ENCODE results near the gene SPINK8.

DNA sequence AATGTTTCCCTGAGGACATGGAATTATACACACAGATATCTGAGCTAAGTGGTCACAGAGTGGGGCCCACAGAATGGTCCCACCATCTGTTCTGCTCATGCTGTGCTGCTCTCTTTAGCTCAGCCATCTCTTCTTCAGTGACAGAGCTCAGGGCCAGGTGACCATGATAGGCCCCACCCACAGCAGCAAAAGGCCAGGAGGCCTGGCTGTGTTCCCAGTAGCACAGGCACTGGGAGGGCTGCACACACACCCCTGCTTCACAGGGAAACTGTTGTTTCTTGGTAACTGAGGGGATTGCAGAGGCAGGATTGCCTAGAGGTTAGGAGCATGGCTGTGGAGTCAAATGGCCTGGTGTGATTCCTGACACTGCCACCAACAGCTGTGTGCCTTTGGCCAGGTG, 33.7 kb upstream of the SPINK8 start:
- TF ChIP-seq POLR2A (IDR thresholded peaks at IDR 0.05) = no peak
- TF ChIP-seq, protein P1, sequence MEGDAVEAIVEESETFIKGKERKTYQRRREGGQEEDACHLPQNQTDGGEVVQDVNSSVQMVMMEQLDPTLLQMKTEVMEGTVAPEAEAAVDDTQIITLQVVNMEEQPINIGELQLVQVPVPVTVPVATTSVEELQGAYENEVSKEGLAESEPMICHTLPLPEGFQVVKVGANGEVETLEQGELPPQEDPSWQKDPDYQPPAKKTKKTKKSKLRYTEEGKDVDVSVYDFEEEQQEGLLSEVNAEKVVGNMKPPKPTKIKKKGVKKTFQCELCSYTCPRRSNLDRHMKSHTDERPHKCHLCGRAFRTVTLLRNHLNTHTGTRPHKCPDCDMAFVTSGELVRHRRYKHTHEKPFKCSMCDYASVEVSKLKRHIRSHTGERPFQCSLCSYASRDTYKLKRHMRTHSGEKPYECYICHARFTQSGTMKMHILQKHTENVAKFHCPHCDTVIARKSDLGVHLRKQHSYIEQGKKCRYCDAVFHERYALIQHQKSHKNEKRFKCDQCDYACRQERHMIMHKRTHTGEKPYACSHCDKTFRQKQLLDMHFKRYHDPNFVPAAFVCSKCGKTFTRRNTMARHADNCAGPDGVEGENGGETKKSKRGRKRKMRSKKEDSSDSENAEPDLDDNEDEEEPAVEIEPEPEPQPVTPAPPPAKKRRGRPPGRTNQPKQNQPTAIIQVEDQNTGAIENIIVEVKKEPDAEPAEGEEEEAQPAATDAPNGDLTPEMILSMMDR (IDR thresholded peaks at IDR 0.05) = no peak
